GM18498 (cell line): ENCODE results near the gene GMDS.

Source experiments
- ATAC-seq: cut with Tn5 transposase; IDR thresholded peaks from one replicate; pipeline ENCODE4 v1.9.1; 2021; ENCODE audit warnings: mild to moderate bottlenecking, moderate library complexity; ENCODE audit not compliant: unreplicated experiment

Gene GMDS

GRCh38 chr6:1729133-1729749 is 516.2 kb downstream of the GMDS start:
- ATAC-seq: no peak

- no peak for ATAC-seq
These were observed 519.0 kb downstream of the GMDS start for GRCh38 chr6:1726341-1726768.

GRCh38 chr6:1724616-1725015 is 520.8 kb downstream of the GMDS start:
- ATAC-seq: no peak

GRCh38 chr6:1724124-1724523 is 521.3 kb downstream of the GMDS start:
- no peak for ATAC-seq

- ATAC-seq: no peak
These were observed 522.6 kb downstream of the GMDS start for GRCh38 chr6:1722801-1723200.

GRCh38 chr6:1720620-1721322 is 524.6 kb downstream of the GMDS start:
- no peak for ATAC-seq

GRCh38 chr6:1719922-1720321 is 525.5 kb downstream of the GMDS start:
- ATAC-seq: no peak

GRCh38 chr6:1716868-1717267 is 528.5 kb downstream of the GMDS start:
- ATAC-seq: no peak

GRCh38 chr6:1716396-1716795 is 529.0 kb downstream of the GMDS start:
- no peak for ATAC-seq

GRCh38 chr6:1715336-1715735 is 530.1 kb downstream of the GMDS start:
- no peak for ATAC-seq

GRCh38 chr6:1714654-1715053 is 530.8 kb downstream of the GMDS start:
- no peak for ATAC-seq

GRCh38 chr6:1713016-1713600 is 532.3 kb downstream of the GMDS start:
- ATAC-seq: no peak

- ATAC-seq: no peak
These were observed 533.0 kb downstream of the GMDS start for GRCh38 chr6:1712451-1712850.

GRCh38 chr6:1711136-1711535 is 534.3 kb downstream of the GMDS start:
- no peak for ATAC-seq

- no peak for ATAC-seq
These were observed 536.2 kb downstream of the GMDS start for GRCh38 chr6:1709234-1709641.

GRCh38 chr6:1708820-1709219 is 536.6 kb downstream of the GMDS start:
- ATAC-seq: no peak

GRCh38 chr6:1708122-1708521 is 537.3 kb downstream of the GMDS start:
- ATAC-seq: no peak

GRCh38 chr6:1705630-1706029 is 539.8 kb downstream of the GMDS start:
- no peak for ATAC-seq

GRCh38 chr6:1705183-1705582 is 540.2 kb downstream of the GMDS start:
- ATAC-seq: no peak

GRCh38 chr6:1704711-1705110 is 540.7 kb downstream of the GMDS start:
- ATAC-seq: no peak

- no peak for ATAC-seq
These were observed 541.5 kb downstream of the GMDS start for GRCh38 chr6:1703923-1704322.

GRCh38 chr6:1703091-1703855 is 542.1 kb downstream of the GMDS start:
- no peak for ATAC-seq
